Epithelial cell of prostate (primary cell): ENCODE measurements around the gene MTFR1L.

Experiments used
- DNase-seq: peaks from one replicate; pipeline ENCODE4 v3.0.0-alpha.2; 2011; ENCODE audit warnings: low read depth, low spot score
- H3K27ac ChIP-seq: fragments of 450-650 bp; 2 replicates; pipeline ENCODE4 v1.5.1; 2017; ENCODE audit warnings: mild to moderate bottlenecking

Gene MTFR1L

GRCh38 chr1:25787760-25788166, 32.0 kb upstream of the MTFR1L start:
- no peak overlapping the region for H3K27ac ChIP-seq
- DNase-seq = no peak

- DNase-seq = no peak
These were observed 29.3 kb upstream of the MTFR1L start for GRCh38 chr1:25790472-25790871.

GRCh38 chr1:25792115-25792514, 27.6 kb upstream of the MTFR1L start:
- DNase-seq = no peak
- no peak overlapping the region for H3K27ac ChIP-seq

More at GRCh38 chr1:25790472-25790871, 29.3 kb upstream of the MTFR1L start:
- no peak overlapping the region for H3K27ac ChIP-seq

GRCh38 chr1:25793585-25794170, 26.1 kb upstream of the MTFR1L start:
- DNase-seq = no peak
- no peak overlapping the region for H3K27ac ChIP-seq

- DNase-seq = no peak
- H3K27ac ChIP-seq = no peak overlapping the region
These were observed 25.4 kb upstream of the MTFR1L start for GRCh38 chr1:25794325-25794724.

GRCh38 chr1:25795211-25795610, 24.5 kb upstream of the MTFR1L start:
- no peak for DNase-seq
- no peak overlapping the region for H3K27ac ChIP-seq

- no peak for DNase-seq
- H3K27ac ChIP-seq = peak overlapping the region; percentile 49
These were observed 23.6 kb upstream of the MTFR1L start for GRCh38 chr1:25795946-25796810.

GRCh38 chr1:25796811-25797458, 22.8 kb upstream of the MTFR1L start:
- H3K27ac ChIP-seq = peak overlapping the region; percentile 49
- DNase-seq = no peak

- H3K27ac ChIP-seq = no peak overlapping the region
- no peak for DNase-seq
These were observed 21.8 kb upstream of the MTFR1L start for GRCh38 chr1:25797939-25798338.

- DNase-seq = no peak
- H3K27ac ChIP-seq = no peak overlapping the region
These were observed 20.9 kb upstream of the MTFR1L start for GRCh38 chr1:25798666-25799351.

- H3K27ac ChIP-seq = no peak overlapping the region
- no peak for DNase-seq
These were observed 20.3 kb upstream of the MTFR1L start for GRCh38 chr1:25799352-25799934.

GRCh38 chr1:25799935-25800702, 19.6 kb upstream of the MTFR1L start, which contains the start of gene SELENON:
SELENON (plus strand) TSS chr1:25800193; CDS start chr1:25800231, 38 bp downstream.
- no peak within 1 kb of the TSS for H3K27ac ChIP-seq
- DNase-seq = no peak

- no peak overlapping the region for H3K27ac ChIP-seq
These were observed 18.9 kb upstream of the MTFR1L start for GRCh38 chr1:25800703-25801377.

GRCh38 chr1:25802915-25803314, 16.8 kb upstream of the MTFR1L start:
- H3K27ac ChIP-seq = no peak overlapping the region
- no peak for DNase-seq

More at GRCh38 chr1:25800703-25801377, 18.9 kb upstream of the MTFR1L start:
- DNase-seq = no peak

GRCh38 chr1:25803368-25803767, 16.4 kb upstream of the MTFR1L start:
- no peak for DNase-seq
- H3K27ac ChIP-seq = no peak overlapping the region

- no peak overlapping the region for H3K27ac ChIP-seq
- no peak for DNase-seq
These were observed 15.3 kb upstream of the MTFR1L start for GRCh38 chr1:25804244-25804963.

GRCh38 chr1:25804964-25805862, 14.5 kb upstream of the MTFR1L start:
- DNase-seq = no peak
- H3K27ac ChIP-seq = no peak overlapping the region
